GM12873 (cell line): ENCODE results near the gene FAM98B.

Source experiments
- TF ChIP-seq, protein P1 (sequence below): IDR thresholded peaks from 2 replicates; pipeline ENCODE4 v1.5.1; 2012; ENCODE audit warnings: low read depth, mild to moderate bottlenecking, moderate library complexity, low read length, control low read depth; ENCODE audit not compliant: insufficient read depth; ENCODE audit errors: missing control alignments

Gene FAM98B

DNA sequence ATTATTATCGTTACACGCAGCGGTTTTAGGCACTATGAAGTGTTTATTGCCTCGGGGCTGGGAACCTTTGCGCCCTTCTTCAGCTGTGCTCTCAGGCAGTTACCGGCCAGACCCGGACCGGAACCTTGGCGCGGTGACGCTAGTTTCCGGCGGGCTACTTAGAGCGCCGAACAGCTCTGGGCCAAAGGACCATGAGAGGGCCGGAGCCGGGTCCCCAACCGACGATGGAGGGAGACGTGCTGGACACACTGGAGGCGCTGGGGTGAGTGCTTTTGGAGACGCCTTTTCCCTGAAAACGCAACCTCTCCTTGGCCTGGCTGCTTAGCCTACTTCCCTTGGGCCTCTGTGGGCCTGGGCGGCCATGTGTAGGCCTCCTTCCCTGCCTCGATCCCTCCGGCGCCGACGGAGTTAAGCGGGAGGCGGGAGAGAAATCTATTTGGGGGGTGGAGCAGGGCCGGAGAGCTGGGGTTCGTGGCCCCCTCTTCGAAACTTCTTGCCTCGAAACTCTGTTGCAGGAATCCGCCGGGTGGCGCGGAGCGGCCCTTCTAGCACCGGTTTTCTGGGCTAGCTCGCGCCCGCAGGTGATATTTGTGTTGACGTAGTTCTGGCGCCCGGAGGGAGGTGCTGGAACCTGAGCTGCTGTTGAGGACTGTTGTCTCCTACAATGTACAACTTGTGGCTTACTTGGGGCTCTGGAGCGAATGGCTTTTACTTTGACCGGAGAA lies at the start of gene FAM98B:
Gene FAM98B (plus strand): TSS at position 157 of the 725 bp plus-strand sequence. CDS start 35 bp downstream, at position 192.
- TF ChIP-seq, protein P1, sequence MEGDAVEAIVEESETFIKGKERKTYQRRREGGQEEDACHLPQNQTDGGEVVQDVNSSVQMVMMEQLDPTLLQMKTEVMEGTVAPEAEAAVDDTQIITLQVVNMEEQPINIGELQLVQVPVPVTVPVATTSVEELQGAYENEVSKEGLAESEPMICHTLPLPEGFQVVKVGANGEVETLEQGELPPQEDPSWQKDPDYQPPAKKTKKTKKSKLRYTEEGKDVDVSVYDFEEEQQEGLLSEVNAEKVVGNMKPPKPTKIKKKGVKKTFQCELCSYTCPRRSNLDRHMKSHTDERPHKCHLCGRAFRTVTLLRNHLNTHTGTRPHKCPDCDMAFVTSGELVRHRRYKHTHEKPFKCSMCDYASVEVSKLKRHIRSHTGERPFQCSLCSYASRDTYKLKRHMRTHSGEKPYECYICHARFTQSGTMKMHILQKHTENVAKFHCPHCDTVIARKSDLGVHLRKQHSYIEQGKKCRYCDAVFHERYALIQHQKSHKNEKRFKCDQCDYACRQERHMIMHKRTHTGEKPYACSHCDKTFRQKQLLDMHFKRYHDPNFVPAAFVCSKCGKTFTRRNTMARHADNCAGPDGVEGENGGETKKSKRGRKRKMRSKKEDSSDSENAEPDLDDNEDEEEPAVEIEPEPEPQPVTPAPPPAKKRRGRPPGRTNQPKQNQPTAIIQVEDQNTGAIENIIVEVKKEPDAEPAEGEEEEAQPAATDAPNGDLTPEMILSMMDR = peak; percentile 21

DNA sequence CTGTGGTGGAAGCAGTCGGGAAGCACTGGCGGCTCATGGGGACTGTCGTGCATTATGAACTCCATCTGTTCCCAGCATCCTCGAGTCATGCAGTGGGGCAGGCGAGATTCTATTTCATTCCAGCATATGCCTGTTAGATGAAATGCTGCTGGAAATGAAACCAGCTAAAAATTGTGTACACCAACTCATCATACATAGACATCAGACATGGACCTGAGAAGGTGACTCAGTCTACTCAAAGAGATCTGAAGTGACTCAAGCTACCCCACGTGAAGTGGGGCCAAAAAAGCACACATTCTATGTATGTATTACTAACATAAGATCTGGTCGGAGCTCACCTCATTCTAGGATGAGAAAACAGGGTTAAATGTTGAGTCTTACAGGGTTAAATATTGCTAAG lies 47.5 kb upstream of the FAM98B start:
- TF ChIP-seq, protein P1 = no peak

DNA sequence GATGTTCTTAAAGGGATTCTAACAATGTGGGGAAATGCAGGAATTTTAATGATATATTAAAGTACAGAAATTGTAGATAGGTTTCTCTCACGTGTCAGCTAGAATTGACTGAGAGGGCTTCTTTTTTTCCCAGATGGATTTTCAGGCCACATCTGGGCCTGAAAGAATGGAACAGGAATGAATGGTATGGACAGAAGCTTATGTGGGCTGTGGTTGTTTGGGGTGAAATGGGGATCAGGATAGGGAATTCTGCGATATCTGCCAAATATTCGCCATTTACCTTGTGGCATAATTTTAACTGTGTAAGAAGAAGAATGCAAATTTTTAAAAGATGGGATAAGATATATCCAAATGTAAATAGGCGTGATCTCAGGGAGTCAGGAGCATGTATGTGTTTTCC lies 45.4 kb upstream of the FAM98B start:
- TF ChIP-seq, protein P1 = no peak

DNA sequence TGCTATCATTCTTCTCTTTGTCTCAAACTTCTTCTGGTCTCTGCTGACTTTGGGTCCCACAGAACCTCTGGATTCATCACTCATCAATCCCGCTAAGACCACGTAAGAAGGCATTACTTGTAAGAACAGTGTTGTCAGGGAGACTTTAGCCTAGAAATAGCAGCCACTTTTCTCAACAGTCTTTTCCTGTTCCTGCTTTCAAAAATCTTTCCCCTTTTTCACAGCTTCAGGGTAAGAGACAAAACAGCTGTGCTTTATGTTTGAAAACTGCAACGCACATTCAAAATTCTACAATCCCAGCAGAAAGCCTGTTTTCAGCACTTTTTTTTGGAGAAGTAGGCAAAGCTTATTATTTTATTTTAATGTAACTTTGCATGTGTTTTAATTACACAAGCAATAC lies 42.0 kb upstream of the FAM98B start:
- TF ChIP-seq, protein P1 = no peak

DNA sequence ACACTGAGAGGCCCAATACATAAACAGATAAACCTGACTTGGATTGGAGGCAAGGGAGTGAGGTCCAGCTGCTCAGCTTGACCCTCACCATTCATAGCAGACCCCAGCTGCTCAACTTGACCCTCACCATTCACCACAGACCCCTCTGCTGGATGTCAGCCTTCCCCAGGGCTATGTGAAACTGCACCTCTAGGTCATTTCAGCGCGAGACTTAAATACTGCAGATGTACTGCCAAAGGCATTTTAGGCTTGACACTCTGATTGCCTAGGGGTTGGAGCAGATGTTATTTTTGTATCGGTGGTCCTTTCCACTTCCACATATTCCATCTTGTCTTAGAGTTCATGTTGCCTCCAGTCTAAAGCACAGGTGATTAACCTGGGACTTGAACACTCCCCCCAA lies 41.5 kb upstream of the FAM98B start:
- TF ChIP-seq, protein P1 = no peak

DNA sequence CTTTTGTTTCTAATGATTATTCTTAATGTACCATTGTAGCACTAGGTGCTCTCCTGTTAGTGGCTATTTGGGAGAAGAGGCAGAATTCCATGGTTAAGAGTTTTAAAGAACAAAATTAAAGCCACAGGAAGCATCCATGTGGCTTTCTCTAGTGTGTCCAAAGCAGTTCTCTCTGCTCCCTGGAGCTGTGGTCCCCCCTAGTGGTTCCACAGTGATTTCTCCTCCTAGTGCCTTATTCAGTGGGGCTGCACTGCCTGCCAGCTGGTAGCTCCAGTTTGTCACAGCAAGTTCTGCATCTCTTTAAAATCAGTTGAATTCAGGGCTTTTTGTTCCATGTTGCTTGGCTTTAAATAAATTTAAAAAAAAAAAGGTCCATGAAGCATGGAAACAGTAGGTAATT lies 39.6 kb upstream of the FAM98B start:
- TF ChIP-seq, protein P1 = peak; percentile 58

DNA sequence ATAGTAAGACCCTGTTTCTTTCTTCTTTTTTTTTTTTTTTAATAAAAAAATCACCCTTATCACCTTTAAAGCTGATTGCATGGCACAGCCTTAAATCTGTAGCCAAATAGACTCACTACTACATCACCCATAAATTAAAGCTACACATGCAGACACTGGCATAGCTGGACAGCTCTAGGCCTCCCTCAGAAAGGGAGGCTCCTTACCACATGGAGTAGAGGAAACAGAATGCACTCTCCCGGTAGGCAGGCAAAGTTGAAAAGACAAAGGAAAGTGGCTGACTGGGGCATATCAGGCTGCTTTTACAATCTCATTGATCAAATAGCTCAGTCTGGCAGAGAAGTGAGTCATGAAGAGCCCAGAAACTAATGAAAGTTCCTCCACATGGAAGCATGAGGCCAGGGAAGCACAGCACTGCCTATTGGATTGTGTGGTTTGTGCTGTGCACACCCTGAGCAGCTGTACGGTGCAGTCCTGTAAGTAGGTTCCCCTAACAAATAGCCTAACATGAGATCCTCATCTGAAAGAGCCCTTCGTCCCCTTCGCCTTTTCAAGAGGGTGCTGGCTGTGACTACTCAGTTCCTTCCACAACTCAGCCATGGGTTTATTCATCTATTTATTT lies 32.7 kb upstream of the FAM98B start:
- TF ChIP-seq, protein P1 = no peak
